Neural cell (in vitro differentiated cells): Measurements from ENCODE around the gene SMIM44. TPM values are rescaled to one million over a fixed set of nuclear protein-coding genes. Genes with fewer than 3 reads are reported as not detected.

Source experiments
- H2AFZ ChIP-seq: fragments of 200-600, 300-800 bp; sonication (generic), shearing (Covaris generic); 2 replicates; pipeline ENCODE4 v1.6.0; 2014; ENCODE audit warnings: low read depth, mild to moderate bottlenecking, antibody characterized with exemption, low read length, moderate library complexity
- H3F3A ChIP-seq: fragments of 200-600 bp; shearing (Covaris generic); 2 replicates; pipeline ENCODE4 v1.6.1; 2016; ENCODE audit warnings: mild to moderate bottlenecking, moderate library complexity, mixed read lengths, antibody characterized with exemption, low read length; ENCODE audit not compliant: insufficient read depth, poor library complexity, severe bottlenecking
- H3K27ac ChIP-seq: fragments of 200-600, 300-800 bp; sonication (generic), shearing (Covaris generic); 2 replicates; pipeline ENCODE4 v1.5.1; 2014; ENCODE audit warnings: mild to moderate bottlenecking, low read length, moderate library complexity
- H3K27me3 ChIP-seq: fragments of 300-800, 200-600 bp; sonication (generic), shearing (Covaris generic); 2 replicates; pipeline ENCODE4 v1.6.0; 2014; ENCODE audit warnings: mild to moderate bottlenecking, low read depth, low read length, moderate library complexity; ENCODE audit not compliant: insufficient read depth
- H3K36me3 ChIP-seq: fragments of 300-800, 200-600 bp; sonication (generic), shearing (Covaris generic); 2 replicates; pipeline ENCODE4 v1.5.1; 2014; ENCODE audit warnings: mild to moderate bottlenecking, antibody characterized with exemption, low read length, moderate library complexity; ENCODE audit not compliant: insufficient read depth
- H3K4me2 ChIP-seq: fragments of 300-800, 200-600 bp; sonication (generic), shearing (Covaris generic); 2 replicates; pipeline ENCODE4 v1.6.0; 2014; ENCODE audit warnings: mild to moderate bottlenecking, low read length
- H3K4me3 ChIP-seq: fragments of 300-800, 200-600 bp; sonication (generic), shearing (Covaris generic); 2 replicates; pipeline ENCODE4 v1.5.1; 2014; ENCODE audit warnings: mild to moderate bottlenecking, low read length, moderate library complexity
- H3K79me2 ChIP-seq: fragments of 200-600 bp; shearing (Covaris generic); replicated peaks from 2 replicates; pipeline ENCODE4 v1.6.0; 2014; ENCODE audit warnings: mild to moderate bottlenecking, low read length, moderate library complexity; ENCODE audit not compliant: insufficient read depth
- H3K9ac ChIP-seq: fragments of 300-800, 200-600 bp; sonication (generic), shearing (Covaris generic); 2 replicates; pipeline ENCODE4 v1.6.1; 2016; ENCODE audit warnings: mild to moderate bottlenecking, low read length, mixed read lengths
- H3K9me2 ChIP-seq: fragments of 200-600 bp; shearing (Covaris generic); 2 replicates; pipeline ENCODE4 v1.6.1; 2016; ENCODE audit warnings: mild to moderate bottlenecking, low read length, mixed read lengths; ENCODE audit not compliant: insufficient read depth
- H3K9me3 ChIP-seq: fragments of 200-600, 300-800 bp; sonication (generic), shearing (Covaris generic); 2 replicates; pipeline ENCODE4 v1.6.1; 2016; ENCODE audit warnings: mild to moderate bottlenecking, mixed run types, low read length, moderate library complexity, mixed read lengths
- H4K20me1 ChIP-seq: fragments of 200-600 bp; shearing (Covaris generic); 2 replicates; pipeline ENCODE4 v1.6.1; 2016; ENCODE audit warnings: mild to moderate bottlenecking, mixed run types; ENCODE audit not compliant: insufficient read depth
- EP300 ChIP-seq: fragments of 450-650 bp; conservative IDR thresholded peaks from 2 replicates; pipeline ENCODE4 v1.6.1; 2014; ENCODE audit warnings: antibody characterized with exemption, mild to moderate bottlenecking, moderate library complexity; ENCODE audit not compliant: poor library complexity, severe bottlenecking
- EZH2 ChIP-seq: fragments of 200-600, 300-800 bp; shearing (Covaris generic), sonication (generic); IDR thresholded peaks from 2 replicates; pipeline ENCODE4 v1.6.1; 2014; ENCODE audit warnings: antibody characterized with exemption, low read length, borderline replicate concordance, mild to moderate bottlenecking; ENCODE audit not compliant: insufficient read depth, poor library complexity, severe bottlenecking
- MXI1 ChIP-seq: fragments of 450-650 bp; conservative IDR thresholded peaks from 2 replicates; pipeline ENCODE4 v1.6.1; 2014; ENCODE audit warnings: antibody characterized with exemption, mild to moderate bottlenecking; ENCODE audit not compliant: poor library complexity, severe bottlenecking
- POLR2AphosphoS5 ChIP-seq: IDR thresholded peaks from 2 replicates; pipeline ENCODE4 v1.6.1; 2012
- RAD21 ChIP-seq: fragments of 450-650 bp; conservative IDR thresholded peaks from 2 replicates; pipeline ENCODE4 v1.6.1; 2014; ENCODE audit warnings: antibody characterized with exemption, mild to moderate bottlenecking, moderate library complexity
- SMC3 ChIP-seq: fragments of 450-650 bp; conservative IDR thresholded peaks from 2 replicates; pipeline ENCODE4 v1.6.1; 2014; ENCODE audit warnings: antibody characterized with exemption, mild to moderate bottlenecking, moderate library complexity; ENCODE audit not compliant: poor library complexity
- TAF1 ChIP-seq: IDR thresholded peaks from 2 replicates; pipeline ENCODE4 v1.6.1; 2012; ENCODE audit warnings: low read depth
- polyA plus RNA-seq: library from polyadenylated mRNA; depleted of rRNA; stranded (reverse); fragments of >200 nt; gene quantifications from 2 replicates; pipeline ENCODE4 v1.2.3, GENCODE V29; 2014
- TF ChIP-seq, protein P1 (sequence below): IDR thresholded peaks from 2 replicates; pipeline ENCODE4 v1.6.1; 2012; ENCODE audit warnings: borderline replicate concordance
- TF ChIP-seq, protein P2 (sequence below): fragments of 450-650 bp; IDR thresholded peaks from 2 replicates; pipeline ENCODE4 v1.5.1; 2014; ENCODE audit warnings: antibody characterized with exemption, mild to moderate bottlenecking, moderate library complexity; ENCODE audit not compliant: poor library complexity, severe bottlenecking

SMIM44 gene
- polyA plus RNA-seq, 1 donor from 2014 or later = not detected

DNA sequence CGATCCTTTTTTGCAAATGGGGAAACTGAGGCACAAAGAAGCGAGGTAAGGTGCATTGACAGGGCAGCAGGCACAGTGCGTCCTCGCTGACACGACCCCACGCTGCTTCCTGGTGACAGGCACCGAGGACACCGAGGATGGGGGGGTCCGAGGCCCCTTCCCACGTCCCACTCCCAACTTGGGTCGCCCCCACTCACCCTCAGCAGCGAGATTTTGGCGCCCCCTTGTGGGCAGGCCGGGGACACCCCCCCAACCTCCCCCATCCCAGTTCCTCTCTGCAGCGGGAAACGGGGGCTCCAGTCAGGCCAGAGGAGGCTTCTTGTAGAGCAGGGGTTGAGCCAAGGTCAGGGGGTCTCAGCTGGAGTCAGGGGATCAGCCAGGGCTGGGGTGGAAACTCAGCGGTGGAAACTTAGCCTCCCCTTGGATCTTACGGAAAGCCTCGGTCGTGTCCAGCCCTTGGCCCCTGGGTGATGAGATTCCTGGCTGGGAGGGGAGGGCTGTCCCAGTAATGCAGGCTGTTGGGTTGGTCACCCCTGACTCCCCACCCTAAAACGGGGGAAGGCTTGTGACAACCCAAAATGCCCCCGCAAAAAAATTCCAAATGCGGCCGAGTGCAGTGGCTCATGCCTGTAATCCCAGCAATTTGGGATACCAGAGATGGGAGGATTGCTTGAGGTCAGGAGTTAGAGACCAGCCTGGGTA is 11.1 kb downstream of the SMIM44 start:
- Histone ChIP-seq H3K36me3 (no peaks in the 10 kb centered on the region), H3F3A (no peaks in the 10 kb centered on the region), H3K27me3 (peaks cover 13% of the 10 kb centered on the region), H3K4me3 (no peak overlapping the region), H3K27ac (no peak overlapping the region), H2AFZ (no peak overlapping the region), H3K9me2 (no peaks in the 10 kb centered on the region), H4K20me1 (no peaks in the 10 kb centered on the region), H3K9me3 (no peaks in the 10 kb centered on the region), H3K4me2 (no peak overlapping the region), H3K9ac (no peak overlapping the region), H3K79me2 (no peaks in the 10 kb centered on the region)
- TF ChIP-seq POLR2AphosphoS5 (no peak), EP300 (no peak), EZH2 (no peak), SMC3 (peak; percentile 55), RAD21 (peak; percentile 46), TAF1 (no peak)
- TF ChIP-seq, protein P1, sequence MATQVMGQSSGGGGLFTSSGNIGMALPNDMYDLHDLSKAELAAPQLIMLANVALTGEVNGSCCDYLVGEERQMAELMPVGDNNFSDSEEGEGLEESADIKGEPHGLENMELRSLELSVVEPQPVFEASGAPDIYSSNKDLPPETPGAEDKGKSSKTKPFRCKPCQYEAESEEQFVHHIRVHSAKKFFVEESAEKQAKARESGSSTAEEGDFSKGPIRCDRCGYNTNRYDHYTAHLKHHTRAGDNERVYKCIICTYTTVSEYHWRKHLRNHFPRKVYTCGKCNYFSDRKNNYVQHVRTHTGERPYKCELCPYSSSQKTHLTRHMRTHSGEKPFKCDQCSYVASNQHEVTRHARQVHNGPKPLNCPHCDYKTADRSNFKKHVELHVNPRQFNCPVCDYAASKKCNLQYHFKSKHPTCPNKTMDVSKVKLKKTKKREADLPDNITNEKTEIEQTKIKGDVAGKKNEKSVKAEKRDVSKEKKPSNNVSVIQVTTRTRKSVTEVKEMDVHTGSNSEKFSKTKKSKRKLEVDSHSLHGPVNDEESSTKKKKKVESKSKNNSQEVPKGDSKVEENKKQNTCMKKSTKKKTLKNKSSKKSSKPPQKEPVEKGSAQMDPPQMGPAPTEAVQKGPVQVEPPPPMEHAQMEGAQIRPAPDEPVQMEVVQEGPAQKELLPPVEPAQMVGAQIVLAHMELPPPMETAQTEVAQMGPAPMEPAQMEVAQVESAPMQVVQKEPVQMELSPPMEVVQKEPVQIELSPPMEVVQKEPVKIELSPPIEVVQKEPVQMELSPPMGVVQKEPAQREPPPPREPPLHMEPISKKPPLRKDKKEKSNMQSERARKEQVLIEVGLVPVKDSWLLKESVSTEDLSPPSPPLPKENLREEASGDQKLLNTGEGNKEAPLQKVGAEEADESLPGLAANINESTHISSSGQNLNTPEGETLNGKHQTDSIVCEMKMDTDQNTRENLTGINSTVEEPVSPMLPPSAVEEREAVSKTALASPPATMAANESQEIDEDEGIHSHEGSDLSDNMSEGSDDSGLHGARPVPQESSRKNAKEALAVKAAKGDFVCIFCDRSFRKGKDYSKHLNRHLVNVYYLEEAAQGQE = no peak
- TF ChIP-seq, protein P2, sequence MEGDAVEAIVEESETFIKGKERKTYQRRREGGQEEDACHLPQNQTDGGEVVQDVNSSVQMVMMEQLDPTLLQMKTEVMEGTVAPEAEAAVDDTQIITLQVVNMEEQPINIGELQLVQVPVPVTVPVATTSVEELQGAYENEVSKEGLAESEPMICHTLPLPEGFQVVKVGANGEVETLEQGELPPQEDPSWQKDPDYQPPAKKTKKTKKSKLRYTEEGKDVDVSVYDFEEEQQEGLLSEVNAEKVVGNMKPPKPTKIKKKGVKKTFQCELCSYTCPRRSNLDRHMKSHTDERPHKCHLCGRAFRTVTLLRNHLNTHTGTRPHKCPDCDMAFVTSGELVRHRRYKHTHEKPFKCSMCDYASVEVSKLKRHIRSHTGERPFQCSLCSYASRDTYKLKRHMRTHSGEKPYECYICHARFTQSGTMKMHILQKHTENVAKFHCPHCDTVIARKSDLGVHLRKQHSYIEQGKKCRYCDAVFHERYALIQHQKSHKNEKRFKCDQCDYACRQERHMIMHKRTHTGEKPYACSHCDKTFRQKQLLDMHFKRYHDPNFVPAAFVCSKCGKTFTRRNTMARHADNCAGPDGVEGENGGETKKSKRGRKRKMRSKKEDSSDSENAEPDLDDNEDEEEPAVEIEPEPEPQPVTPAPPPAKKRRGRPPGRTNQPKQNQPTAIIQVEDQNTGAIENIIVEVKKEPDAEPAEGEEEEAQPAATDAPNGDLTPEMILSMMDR = peak; percentile 60

DNA sequence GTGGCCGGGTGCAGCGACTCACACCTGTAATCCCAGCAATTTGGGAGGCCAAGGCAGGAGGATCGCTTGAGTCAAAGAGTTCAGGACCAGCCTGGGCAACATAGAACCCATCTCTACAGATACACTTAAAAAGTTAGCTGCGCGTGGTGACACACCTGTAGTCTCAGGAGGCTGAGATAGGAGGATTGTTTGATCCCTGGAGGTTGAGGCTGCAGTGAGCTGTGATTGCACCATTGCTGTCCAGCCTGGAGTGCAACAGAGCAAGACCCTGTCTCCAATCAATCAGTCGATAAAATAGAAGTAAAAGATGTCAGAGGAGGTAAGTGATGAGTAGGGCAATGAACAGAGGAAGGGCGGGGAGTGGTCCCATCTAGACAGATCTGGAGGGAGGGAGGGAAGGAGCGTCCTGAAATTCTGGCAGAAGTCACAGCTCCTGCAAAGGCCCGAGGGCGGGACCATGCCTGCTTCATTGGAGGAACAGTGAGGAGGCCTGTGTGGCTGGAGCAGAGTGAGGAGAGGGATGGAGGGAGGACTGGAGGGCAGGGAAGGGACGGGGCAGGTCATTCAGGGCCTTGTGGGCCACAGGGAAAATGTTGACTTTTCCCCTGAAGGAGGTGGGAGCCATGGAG is 12.6 kb downstream of the SMIM44 start:
- H3K27me3 ChIP-seq = peaks cover 12% of the 10 kb centered on the region
- H3K4me2 ChIP-seq = no peak overlapping the region
- H3K36me3 ChIP-seq = no peaks in the 10 kb centered on the region
- H3K9me2 ChIP-seq = no peaks in the 10 kb centered on the region
- H3K9me3 ChIP-seq = no peaks in the 10 kb centered on the region
- no peak for TF ChIP-seq POLR2AphosphoS5
- TF ChIP-seq TAF1 = no peak
- TF ChIP-seq EZH2 = no peak
- TF ChIP-seq MXI1 = no peak
- no peak for TF ChIP-seq EP300
- TF ChIP-seq, protein P2 = no peak
- TF ChIP-seq RAD21 = no peak
- TF ChIP-seq, protein P1 = no peak
- TF ChIP-seq SMC3 = no peak
- no peak overlapping the region for H3K27ac ChIP-seq
- no peak overlapping the region for H2AFZ ChIP-seq
- no peaks in the 10 kb centered on the region for H3K79me2 ChIP-seq
- no peaks in the 10 kb centered on the region for H3F3A ChIP-seq
- no peaks in the 10 kb centered on the region for H4K20me1 ChIP-seq
- no peak overlapping the region for H3K4me3 ChIP-seq
- H3K9ac ChIP-seq = no peak overlapping the region
